ENCODE measurements around the gene RALB. TPM values are rescaled to one million over a fixed set of nuclear protein-coding genes. Genes with fewer than 3 reads are reported as not detected.

Gene RALB
- polyA plus RNA-seq, 1 of the 3 experiments (the other 2 are of a cell fraction): 37.2 TPM

DNA sequence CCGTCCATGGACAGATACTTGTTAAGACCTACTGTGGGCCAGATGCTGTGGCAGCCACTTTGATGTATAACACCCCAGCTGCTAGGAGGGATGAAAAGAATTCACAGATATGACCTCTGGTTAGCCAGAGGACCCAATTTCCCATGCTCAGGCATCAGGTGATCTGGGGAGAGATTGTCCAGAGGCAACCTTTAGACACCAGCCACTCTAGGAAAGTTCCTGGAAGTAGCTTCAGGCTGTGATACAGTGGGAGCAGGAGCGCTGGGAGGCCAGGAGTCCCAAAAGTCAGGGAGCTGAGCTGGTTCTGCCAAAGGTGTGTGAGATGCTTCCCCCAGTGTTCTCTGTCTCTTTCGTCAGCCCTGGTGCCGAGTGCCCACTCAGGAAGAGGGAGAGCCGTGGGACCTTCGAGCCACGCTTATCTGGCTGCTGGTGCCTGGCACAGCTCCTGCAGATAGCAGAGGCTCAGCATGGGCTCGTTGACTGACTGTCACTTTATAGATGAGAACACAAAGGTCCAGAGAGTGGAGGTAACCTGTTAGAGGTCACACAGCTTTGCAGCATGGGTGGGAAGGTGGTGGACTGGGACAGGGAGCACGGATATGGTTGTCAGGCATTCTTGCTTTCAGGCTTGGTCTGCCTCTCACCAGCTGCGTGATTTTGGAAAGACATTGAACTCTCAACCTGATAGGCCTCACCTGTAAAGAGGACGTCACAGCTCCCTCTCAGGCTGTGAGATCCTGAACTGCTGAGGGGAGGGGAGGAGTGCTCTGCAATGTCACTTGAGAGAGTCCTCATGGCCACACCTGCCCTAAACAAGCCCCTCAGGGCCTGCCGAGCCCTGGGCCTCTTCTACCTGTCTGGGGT, 7.8 kb upstream of the RALB start:
- Histone ChIP-seq H3K79me2 (ENCODE audit: insufficient read depth) (no peaks in the 10 kb centered on the region), H3K9ac (no peak overlapping the region), H3F3A (replicated peaks; ENCODE audit: insufficient read depth) (peaks cover 3% of the 10 kb centered on the region), H3K4me1 (ENCODE audit: control insufficient read depth in 1 of 2, insufficient read depth in 2 of 2, low read depth in 1 of 2, low read length in 1 of 2) (peaks cover 7 to 29% of the 10 kb centered on the region in 2 experiments; a peak in 2 of 4 replicates), H3K4me3 (ENCODE audit: low read depth in 2 of 2, low read length in 1 of 2) (no peak overlapping the region), H3K4me2 (no peak overlapping the region), H3K9me2 (no peaks in the 10 kb centered on the region), H4K20me1 (ENCODE audit: insufficient read depth) (no peaks in the 10 kb centered on the region), H3K9me3 (no peaks in the 10 kb centered on the region), H3K27ac (ENCODE audit: low read depth in 2 of 2, low read length in 1 of 2) (no peak overlapping the region), H3K36me3 (replicated peaks in 1 of 2; ENCODE audit: control insufficient read depth in 1 of 2, insufficient read depth in 2 of 2, low read length in 1 of 2) (no peaks in the 10 kb centered on the region), H2AFZ (ENCODE audit: low read depth) (no peak overlapping the region), H3K27me3 (ENCODE audit: insufficient read depth) (no peaks in the 10 kb centered on the region)
- WGBS (ENCODE audit: low lambda C conversion rate): 88% methylated on average over 10 of the region's 12 CpGs
- TF ChIP-seq FOSL2 (IDR thresholded peaks at IDR 0.05; ENCODE audit: borderline replicate concordance, low read depth) (no peak), SMC3 (IDR thresholded peaks at IDR 0.05; ENCODE audit: low read depth, low read length) (no peak), SIN3A (IDR thresholded peaks at IDR 0.05; ENCODE audit: borderline replicate concordance, low read depth, low read length) (no peak), ELF1 (IDR thresholded peaks at IDR 0.05) (no peak), IRF3 (IDR thresholded peaks at IDR 0.05; ENCODE audit: low read depth, low read length) (no peak), TAF1 (IDR thresholded peaks at IDR 0.05; ENCODE audit: borderline replicate concordance, low read depth, low read length) (no peak)
- no peak for DNase-seq
- POLR2A ChIA-PET: no interaction called here
- CTCF ChIA-PET: interaction anchor here (1.1 to 1.5 kb wide), 2 partner anchors 9 to 69 kb away, joined by 4 to 5 read pairs; no protein-coding TSS in a partner anchor

GRCh38 chr2:120245520-120246332, 6.9 kb upstream of the RALB start:
- no peaks in the 10 kb centered on the region for H4K20me1 ChIP-seq (ENCODE audit: insufficient read depth)
- H3K4me1 ChIP-seq (ENCODE audit: control insufficient read depth in 1 of 2, insufficient read depth in 2 of 2, low read depth in 1 of 2, low read length in 1 of 2): peaks cover 7 to 29% of the 10 kb centered on the region in 2 experiments; a peak in 2 of 4 replicates
- H3K9me2 ChIP-seq: no peaks in the 10 kb centered on the region
- H3K4me3 ChIP-seq (ENCODE audit: low read depth in 2 of 2, low read length in 1 of 2): no peak overlapping the region
- no peaks in the 10 kb centered on the region for H3K79me2 ChIP-seq (ENCODE audit: insufficient read depth)
- H3K4me2 ChIP-seq: no peak overlapping the region
- H3F3A ChIP-seq (replicated peaks; ENCODE audit: insufficient read depth): peaks cover 3% of the 10 kb centered on the region
- no peak for DNase-seq
- TF ChIP-seq PBX3 (IDR thresholded peaks at IDR 0.05) (peak; percentile 87), JUND (IDR thresholded peaks at IDR 0.05) (no peak)
- H3K9me3 ChIP-seq: no peaks in the 10 kb centered on the region
- ChIA-PET CTCF (interaction anchor here (1.1 kb wide), 1 partner anchor 68 kb away, joined by 4 read pairs; no protein-coding TSS in a partner anchor), POLR2A (no interaction called here)
- H3K9ac ChIP-seq: no peak overlapping the region
- no peaks in the 10 kb centered on the region for H3K27me3 ChIP-seq (ENCODE audit: insufficient read depth)
- H2AFZ ChIP-seq (ENCODE audit: low read depth): no peak overlapping the region
- 64% methylated on average over 13 of the region's 15 CpGs for whole genome bisulfite sequencing (ENCODE audit: low lambda C conversion rate)
- H3K36me3 ChIP-seq (replicated peaks in 1 of 2; ENCODE audit: control insufficient read depth in 1 of 2, insufficient read depth in 2 of 2, low read length in 1 of 2): no peaks in the 10 kb centered on the region
- H3K27ac ChIP-seq (ENCODE audit: low read depth in 2 of 2, low read length in 1 of 2): no peak overlapping the region

Data from SK-N-SH (cell line).